ENCODE measurements around the gene EXOC7.

EXOC7 gene

GRCh38 chr17:76092526-76093413, 10.8 kb downstream of the EXOC7 start:
- Histone ChIP-seq H3K36me3 (peaks cover 85 to 100% (median 98%) of the 10 kb centered on the region in 11 experiments), H3K9ac (peak overlapping the region in 8 of 11 experiments; percentile 1 to 48 (median 14); a peak in 3 of 22 replicates), H3K9me3 (replicated peaks in 1 of 11) (no peaks in the 10 kb centered on the region), H3K27me3 (no peaks in the 10 kb centered on the region), H3K4me1 (peaks cover 0 to 33% (median 30%) of the 10 kb centered on the region in 10 experiments; a peak in 17 of 20 replicates), H4K20me1 (peaks cover 0 to 59% (median 21%) of the 10 kb centered on the region in 11 experiments; a peak in 14 of 22 replicates), H3K4me3 (no peak overlapping the region), H3K4me2 (peak overlapping the region in 10 of 11 experiments; percentile 9 to 77 (median 58); a peak in 18 of 22 replicates), H3K27ac (peak overlapping the region in 2 of 11 experiments; percentile 10 to 23; a peak in 4 of 22 replicates)
- no peak for TF ChIP-seq Cebpa-rat (IDR thresholded peaks at IDR 0.05)

- Histone ChIP-seq H3K27ac (peak overlapping the region in 8 of 11 experiments; percentile 15 to 60 (median 49); a peak in 14 of 22 replicates), H3K9ac (peak overlapping the region in 3 of 11 experiments; percentile 1 to 42 (median 30); a peak in 6 of 22 replicates), H3K36me3 (peaks cover 85 to 100% (median 98%) of the 10 kb centered on the region in 11 experiments), H3K9me3 (replicated peaks in 1 of 11) (no peaks in the 10 kb centered on the region), H3K27me3 (no peaks in the 10 kb centered on the region), H3K4me2 (peak overlapping the region in 9 of 11 experiments; percentile 9 to 77 (median 58); a peak in 13 of 22 replicates), H3K4me1 (peaks cover 0 to 33% (median 30%) of the 10 kb centered on the region in 10 experiments; a peak in 17 of 20 replicates), H4K20me1 (peaks cover 0 to 68% (median 21%) of the 10 kb centered on the region in 11 experiments; a peak in 14 of 22 replicates), H3K4me3 (no peak overlapping the region)
- TF ChIP-seq Cebpa-rat (IDR thresholded peaks at IDR 0.05): no peak
Measured at GRCh38 chr17:76091526-76092286, 11.9 kb downstream of the EXOC7 start.

- H3K4me3 ChIP-seq: no peak overlapping the region
Measured at GRCh38 chr17:76090517-76091129, 13.0 kb downstream of the EXOC7 start.

GRCh38 chr17:76089680-76090516, 13.7 kb downstream of the EXOC7 start:
- H3K4me2 ChIP-seq: no peak overlapping the region
- peaks cover 81 to 100% (median 97%) of the 10 kb centered on the region in 11 experiments for H3K36me3 ChIP-seq
- H4K20me1 ChIP-seq: peaks cover 0 to 69% (median 23%) of the 10 kb centered on the region in 11 experiments; a peak in 14 of 22 replicates
- peaks cover 0 to 33% (median 30%) of the 10 kb centered on the region in 10 experiments; a peak in 17 of 20 replicates for H3K4me1 ChIP-seq
- no peaks in the 10 kb centered on the region for H3K9me3 ChIP-seq (replicated peaks in 1 of 11)
- no peak overlapping the region for H3K27ac ChIP-seq
- TF ChIP-seq Cebpa-rat (IDR thresholded peaks at IDR 0.05): no peak
- peak overlapping the region in 1 of 11 experiments; percentile 23; a peak in 2 of 22 replicates for H3K9ac ChIP-seq
- no peak overlapping the region for H3K4me3 ChIP-seq
- H3K27me3 ChIP-seq: no peaks in the 10 kb centered on the region

More at GRCh38 chr17:76090517-76091129, 13.0 kb downstream of the EXOC7 start:
- Histone ChIP-seq H3K9ac (peak overlapping the region in 1 of 11 experiments; percentile 17; a peak in 3 of 22 replicates), H4K20me1 (peaks cover 0 to 68% (median 23%) of the 10 kb centered on the region in 11 experiments; a peak in 14 of 22 replicates), H3K36me3 (peaks cover 81 to 100% (median 97%) of the 10 kb centered on the region in 11 experiments), H3K27me3 (no peaks in the 10 kb centered on the region), H3K4me1 (peaks cover 0 to 33% (median 30%) of the 10 kb centered on the region in 10 experiments; a peak in 17 of 20 replicates), H3K27ac (peak overlapping the region in 1 of 11 experiments; percentile 46; a peak in 2 of 22 replicates), H3K9me3 (replicated peaks in 1 of 11) (no peaks in the 10 kb centered on the region), H3K4me2 (no peak overlapping the region)
- TF ChIP-seq Cebpa-rat (IDR thresholded peaks at IDR 0.05): no peak

GRCh38 chr17:76088868-76089576, 14.6 kb downstream of the EXOC7 start:
- no peaks in the 10 kb centered on the region for H3K9me3 ChIP-seq (replicated peaks in 1 of 11)

DNA sequence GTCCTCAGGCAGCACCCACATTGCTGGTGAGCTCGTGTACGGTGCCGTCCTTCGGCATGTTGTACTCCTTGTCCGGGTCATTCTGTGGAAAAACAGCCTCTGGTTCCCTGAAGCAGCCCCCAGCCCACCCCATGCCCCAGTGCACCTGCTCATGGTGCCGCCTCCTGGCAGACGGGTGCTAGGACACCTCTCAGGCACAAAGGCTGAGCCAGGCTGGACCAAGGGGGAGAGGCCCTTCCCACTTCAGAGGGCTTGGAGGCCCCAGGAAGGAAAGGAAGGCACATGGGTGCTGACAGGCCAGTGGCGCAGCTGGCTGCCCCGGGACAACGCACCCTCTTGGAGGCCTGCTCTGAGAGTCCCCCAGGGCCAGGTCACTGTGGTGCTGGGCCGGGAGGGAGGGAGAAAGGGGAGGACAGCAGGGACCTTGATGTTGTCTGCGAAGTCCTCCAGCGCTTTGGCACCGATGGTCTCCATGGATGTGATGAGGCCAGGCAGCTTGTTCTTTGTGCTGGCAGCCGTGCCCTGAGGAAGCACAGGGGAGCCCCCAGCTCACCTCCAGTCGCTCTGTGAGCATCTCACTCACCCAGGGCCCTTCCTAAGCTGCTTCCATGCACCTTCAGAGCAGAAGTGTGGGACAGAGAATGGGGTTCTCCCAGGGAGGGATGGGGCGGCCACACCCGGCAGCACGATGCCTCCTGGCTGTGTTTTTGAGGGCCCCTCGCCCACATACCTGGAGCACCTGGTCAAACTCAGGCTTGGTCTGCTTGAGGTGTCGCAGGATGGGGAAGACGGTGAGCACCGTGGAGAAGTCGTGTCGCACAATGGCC, 15.3 kb downstream of the EXOC7 start:
- no peak for TF ChIP-seq Cebpa-rat (IDR thresholded peaks at IDR 0.05)

More at GRCh38 chr17:76088868-76089576, 14.6 kb downstream of the EXOC7 start:
- peaks cover 81 to 100% (median 97%) of the 10 kb centered on the region in 11 experiments for H3K36me3 ChIP-seq
- H3K4me2 ChIP-seq: no peak overlapping the region
- H3K4me3 ChIP-seq: no peak overlapping the region
- no peak overlapping the region; a peak in 1 of 22 replicates for H3K9ac ChIP-seq
- TF ChIP-seq Cebpa-rat (IDR thresholded peaks at IDR 0.05): no peak
- H3K4me1 ChIP-seq: peaks cover 0 to 30% (median 29%) of the 10 kb centered on the region in 10 experiments; a peak in 17 of 20 replicates
- H3K27me3 ChIP-seq: no peaks in the 10 kb centered on the region
- H4K20me1 ChIP-seq: peaks cover 0 to 69% (median 23%) of the 10 kb centered on the region in 11 experiments; a peak in 14 of 22 replicates
- no peak overlapping the region for H3K27ac ChIP-seq

More for the DNA sequence above, 15.3 kb downstream of the EXOC7 start:
- no peaks in the 10 kb centered on the region for H3K9me3 ChIP-seq (replicated peaks in 1 of 11)
- peaks cover 0 to 69% (median 17%) of the 10 kb centered on the region in 11 experiments; a peak in 14 of 22 replicates for H4K20me1 ChIP-seq
- no peak overlapping the region for H3K4me2 ChIP-seq
- H3K27me3 ChIP-seq: no peaks in the 10 kb centered on the region
- peaks cover 81 to 100% (median 97%) of the 10 kb centered on the region in 11 experiments for H3K36me3 ChIP-seq
- no peak overlapping the region for H3K27ac ChIP-seq
- H3K4me1 ChIP-seq: peaks cover 0 to 22% (median 21%) of the 10 kb centered on the region in 10 experiments; a peak in 17 of 20 replicates
- H3K4me3 ChIP-seq: no peak overlapping the region
- peak overlapping the region in 2 of 11 experiments; percentile 3 to 11; a peak in 2 of 22 replicates for H3K9ac ChIP-seq

Measured in BLaER1 treated with 17β-estradiol and CSF1 and Interleukin-3, amounts not matched to agents 10 nM and 100 nM (cell line).